ENCODE results near the gene HOXA7.

DNA sequence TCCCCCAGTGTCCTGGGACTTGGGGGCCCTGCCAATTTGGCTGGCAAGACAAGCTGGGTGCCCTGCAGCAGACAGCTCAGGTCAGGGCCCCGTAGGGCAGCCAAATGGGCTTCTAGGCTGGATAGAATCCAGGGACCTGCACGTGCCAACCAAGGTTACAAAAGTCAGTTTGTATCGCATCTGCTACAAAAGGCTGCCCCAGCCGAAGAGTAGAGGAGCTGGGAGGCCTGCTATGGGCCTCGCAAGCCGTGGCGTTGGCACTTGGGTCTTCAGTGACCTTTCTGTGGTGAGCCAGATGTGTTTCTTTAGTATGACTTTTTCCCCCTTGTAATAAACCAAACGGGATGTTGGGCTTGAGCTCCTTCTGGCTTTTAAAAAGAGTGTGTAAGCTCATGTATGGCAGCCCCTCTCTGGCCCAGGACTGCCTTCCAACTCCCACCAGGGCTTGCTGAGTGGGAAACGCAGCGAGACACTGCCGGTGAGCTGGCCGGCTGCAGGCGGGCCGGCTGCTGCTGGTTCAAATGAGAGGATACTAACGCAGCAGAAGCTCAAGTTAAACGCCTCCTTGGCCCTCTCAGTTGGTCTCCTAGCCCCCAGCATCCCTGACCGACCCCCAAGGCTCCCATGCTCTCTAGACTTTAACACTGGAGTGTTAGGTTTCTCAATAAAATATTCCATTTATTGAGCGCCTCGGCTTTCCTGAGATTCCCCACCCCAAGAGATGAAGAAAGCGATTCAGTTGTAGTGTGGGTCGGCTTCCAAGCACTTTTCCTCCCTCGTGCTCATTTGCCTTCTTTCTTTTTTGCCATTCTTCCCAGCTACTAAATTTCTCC is 20.7 kb upstream of the HOXA7 start:
- TF ChIP-seq, protein P1, sequence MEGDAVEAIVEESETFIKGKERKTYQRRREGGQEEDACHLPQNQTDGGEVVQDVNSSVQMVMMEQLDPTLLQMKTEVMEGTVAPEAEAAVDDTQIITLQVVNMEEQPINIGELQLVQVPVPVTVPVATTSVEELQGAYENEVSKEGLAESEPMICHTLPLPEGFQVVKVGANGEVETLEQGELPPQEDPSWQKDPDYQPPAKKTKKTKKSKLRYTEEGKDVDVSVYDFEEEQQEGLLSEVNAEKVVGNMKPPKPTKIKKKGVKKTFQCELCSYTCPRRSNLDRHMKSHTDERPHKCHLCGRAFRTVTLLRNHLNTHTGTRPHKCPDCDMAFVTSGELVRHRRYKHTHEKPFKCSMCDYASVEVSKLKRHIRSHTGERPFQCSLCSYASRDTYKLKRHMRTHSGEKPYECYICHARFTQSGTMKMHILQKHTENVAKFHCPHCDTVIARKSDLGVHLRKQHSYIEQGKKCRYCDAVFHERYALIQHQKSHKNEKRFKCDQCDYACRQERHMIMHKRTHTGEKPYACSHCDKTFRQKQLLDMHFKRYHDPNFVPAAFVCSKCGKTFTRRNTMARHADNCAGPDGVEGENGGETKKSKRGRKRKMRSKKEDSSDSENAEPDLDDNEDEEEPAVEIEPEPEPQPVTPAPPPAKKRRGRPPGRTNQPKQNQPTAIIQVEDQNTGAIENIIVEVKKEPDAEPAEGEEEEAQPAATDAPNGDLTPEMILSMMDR (IDR thresholded peaks at IDR 0.05; ENCODE audit: low read depth, low read length, poor library complexity, severe bottlenecking), result no peak
- TF ChIP-seq EZH2phosphoT487 (IDR thresholded peaks at IDR 0.05; ENCODE audit: borderline replicate concordance, low read length), result no peak
